ENCODE data around the gene MEPCE. TPM values are rescaled to one million over a fixed set of nuclear protein-coding genes. Genes with fewer than 3 reads are reported as not detected.

MEPCE gene
- total and polyA plus RNA-seq, 10 of the 15 experiments (the other 5 are each of a cell fraction or from before 2014, with no cell fraction given), result 8.2 to 48.0 (median 22.1) TPM

GRCh38 chr7:100396421-100396982 lies 33.1 kb upstream of the MEPCE start (continued):
- TF ChIP-seq ZBTB33 (IDR thresholded peaks at IDR 0.05) (no peak), MYC (IDR thresholded peaks at IDR 0.05; ENCODE audit: insufficient read depth, insufficient read length, insufficient replicate concordance, low read length, severe bottlenecking) (no peak), NR2C1 (IDR thresholded peaks at IDR 0.05) (no peak), STAT3 (IDR thresholded peaks at IDR 0.05; ENCODE audit: low read depth, low read length) (peak; percentile 83; the same call in 1 of the 2 replicates), ZBTB40 (IDR thresholded peaks at IDR 0.05; ENCODE audit: borderline replicate concordance) (peak; percentile 31; the same call in 1 of the 2 replicates), SIN3A (IDR thresholded peaks at IDR 0.05; ENCODE audit: low read depth, low read length) (no peak), SIX5 (IDR thresholded peaks at IDR 0.05; ENCODE audit: low read depth, low read length, severe bottlenecking) (no peak), SMC3 (IDR thresholded peaks at IDR 0.05; ENCODE audit: borderline replicate concordance, low read length) (0 out of 2 replicates have a peak, but pooled peaks have one; percentile 12), SMAD1 (IDR thresholded peaks at IDR 0.05; ENCODE audit: low read depth, partially characterized antibody) (peak; percentile 64), EP300 (IDR thresholded peaks at IDR 0.05; ENCODE audit: borderline replicate concordance in 1 of 2, control insufficient read depth in 1 of 2, low read depth in 2 of 2, low read length in 2 of 2) (peak; percentile 63 to 92; a peak in 2 of 4 replicates), CREB1 (IDR thresholded peaks at IDR 0.05; ENCODE audit: low read depth) (peak; percentile 43; the same call in 1 of the 2 replicates), E2F8 (IDR thresholded peaks at IDR 0.05; ENCODE audit: low read depth, partially characterized antibody) (peak; percentile 34), USF1 (IDR thresholded peaks at IDR 0.05; ENCODE audit: borderline replicate concordance, extremely low read length, insufficient read depth, low read depth, low read length) (no peak), ATF7 (IDR thresholded peaks at IDR 0.05; ENCODE audit: low read depth) (peak; percentile 95), FOXM1 (IDR thresholded peaks at IDR 0.05; ENCODE audit: low read depth, low read length) (peak; percentile 74; the same call in 1 of the 2 replicates), PBX3 (IDR thresholded peaks at IDR 0.05; ENCODE audit: insufficient replicate concordance, low read depth, low read length) (no peak), RB1 (IDR thresholded peaks at IDR 0.05; ENCODE audit: borderline replicate concordance) (no peak)

Measured in GM12878 (cell line).